Prostate gland (tissue), 2 donors: ENCODE measurements around the gene MRPL14. TPM values are rescaled to one million over a fixed set of nuclear protein-coding genes. Genes with fewer than 3 reads are reported as not detected.

Experiments
- DNase-seq: peaks from one replicate; pipeline ENCODE4 v3.0.0-alpha.2; 2019; ENCODE audit warnings: low spot score
- H3K27ac ChIP-seq, 2 donors: fragments of 200-600 bp; sonication (generic); 2 replicates each; pipeline ENCODE4 v1.5.1; 2017 to 2019
- H3K27me3 ChIP-seq: fragments of 200-600 bp; sonication (generic); replicated peaks from 2 replicates; pipeline ENCODE4 v1.5.1; 2019; ENCODE audit not compliant: insufficient read depth
- H3K36me3 ChIP-seq, 2 donors: fragments of 200-600 bp; sonication (generic); 1 replicate in 1 of 2; 2 replicates in 1 of 2; pipeline versions ENCODE4 v1.5.1 to v1.8.1; 2017 to 2019
- H3K4me1 ChIP-seq: fragments of 200-600 bp; sonication (generic); replicated peaks from 2 replicates; pipeline ENCODE4 v1.5.1; 2019
- H3K4me3 ChIP-seq, 2 donors: fragments of 200-600 bp; sonication (generic); 2 replicates each; pipeline ENCODE4 v1.5.1; 2017 to 2019
- H3K9me3 ChIP-seq: fragments of 200-600 bp; sonication (generic); 2 replicates; pipeline ENCODE4 v1.5.1; 2017
- CTCF ChIP-seq, 4 experiments: fragments of 200-600 bp in 2 of 4; fragments of 450-650 bp in 2 of 4; sonication (generic) in 2 of 4; IDR thresholded peaks; 1 replicate in 3 of 4; 2 replicates in 1 of 4; pipeline ENCODE4 v1.5.1; 2016 to 2019; ENCODE audit warnings: antibody characterized with exemption in 4 of 4, mild to moderate bottlenecking in 2 of 4, moderate library complexity in 2 of 4
- POLR2A ChIP-seq: fragments of 450-650 bp; IDR thresholded peaks from one replicate; pipeline ENCODE4 v1.6.1; 2016; ENCODE audit warnings: antibody characterized with exemption, mild to moderate bottlenecking
- POLR2AphosphoS5 ChIP-seq: sonication (generic); formaldehyde crosslinking; IDR thresholded peaks from one replicate; pipeline ENCODE4 v1.6.1; 2017; ENCODE audit warnings: antibody characterized with exemption
- WGBS: methylation state at CpG from one replicate; pipeline ENCODE4 v1.1.5; 2018; 5-methylcytosine and 5-hydroxymethylcytosine counted together
- intact Hi-C: fragments of 100-400 bp; cut with DNase I; formaldehyde crosslinking; loops from one replicate; pipeline ENCODE4 v1.14.2; 2022
- total RNA-seq, 2 donors: library from RNA; depleted of rRNA; stranded (reverse); fragments of >200 nt; gene quantifications; one replicate each; pipeline ENCODE4 v1.1.0, GENCODE V29; 2016

Gene MRPL14
- total RNA-seq, 2 donors from 2014 or later, result 35.7 to 48.1 TPM

GRCh38 chr6:44084231-44085014 is 42.8 kb downstream of the MRPL14 start:
- Histone ChIP-seq H3K27me3 (no peaks in the 10 kb centered on the region), H3K36me3 (no peaks in the 10 kb centered on the region), H3K4me3 (no peak overlapping the region), H3K4me1 (no peaks in the 10 kb centered on the region), H3K27ac (no peak overlapping the region), H3K9me3 (no peaks in the 10 kb centered on the region)
- no peak for DNase-seq
- no peak for TF ChIP-seq POLR2A
- no peak for TF ChIP-seq CTCF (IDR thresholded peaks at IDR 0.05)
- intact Hi-C loops, result no loop called here
- 80% methylated on average over 13 of the region's 13 CpGs for WGBS

- no peak overlapping the region for H3K4me3 ChIP-seq
- no peaks in the 10 kb centered on the region for H3K9me3 ChIP-seq
- no peak overlapping the region for H3K27ac ChIP-seq
- no peaks in the 10 kb centered on the region for H3K36me3 ChIP-seq
- DNase-seq, result no peak
- H3K27me3 ChIP-seq, result no peaks in the 10 kb centered on the region
- no peaks in the 10 kb centered on the region for H3K4me1 ChIP-seq
- intact Hi-C loops, result no loop called here
- TF ChIP-seq POLR2A (no peak), POLR2AphosphoS5 (no peak), CTCF (IDR thresholded peaks at IDR 0.05) (no peak)
- WGBS, result 68% methylated on average over 8 of the region's 8 CpGs
These were observed 44.4 kb downstream of the MRPL14 start for GRCh38 chr6:44082872-44083321.

- Histone ChIP-seq H3K27me3 (no peaks in the 10 kb centered on the region), H3K9me3 (no peaks in the 10 kb centered on the region), H3K36me3 (no peaks in the 10 kb centered on the region), H3K27ac (no peak overlapping the region), H3K4me3 (no peak overlapping the region), H3K4me1 (peaks cover 1% of the 10 kb centered on the region)
- no peak for TF ChIP-seq POLR2AphosphoS5
- TF ChIP-seq CTCF (IDR thresholded peaks at IDR 0.05), result no peak
- TF ChIP-seq POLR2A, result no peak
- intact Hi-C loops, result no loop called here
- DNase-seq, result no peak
- 88% methylated on average over 6 of the region's 6 CpGs for WGBS
These were observed 45.5 kb downstream of the MRPL14 start for GRCh38 chr6:44081753-44082152.

- no peaks in the 10 kb centered on the region for H3K9me3 ChIP-seq
- no peaks in the 10 kb centered on the region for H3K36me3 ChIP-seq
- no peaks in the 10 kb centered on the region for H3K27me3 ChIP-seq
- no peak for TF ChIP-seq CTCF (IDR thresholded peaks at IDR 0.05)
- no peak for TF ChIP-seq POLR2AphosphoS5
- no peak for TF ChIP-seq POLR2A
- peaks cover 8% of the 10 kb centered on the region for H3K4me1 ChIP-seq
- WGBS, result 85% methylated on average over 11 of the region's 11 CpGs
- no peak overlapping the region for H3K27ac ChIP-seq
- no peak overlapping the region for H3K4me3 ChIP-seq
- no peak for DNase-seq
- intact Hi-C loops, result no loop called here
These were observed 46.4 kb downstream of the MRPL14 start for GRCh38 chr6:44080561-44081521.
